Progenitor cell of endocrine pancreas (in vitro differentiated cells): ENCODE data around the gene TACC2. TPM values are rescaled to one million over a fixed set of nuclear protein-coding genes. Genes with fewer than 3 reads are reported as not detected.
A peak's percentile ranks its signal among the peaks of the same experiment; 100 is the strongest.

ENCODE experiments used
- DNase-seq: peaks from one replicate; pipeline ENCODE4 v3.0.0; 2021; ENCODE audit warnings: low spot score; ENCODE audit not compliant: unreplicated experiment
- H3K27ac Mint-ChIP-seq: 2 replicates; pipeline ENCODE4 v1.8.0; 2021; ENCODE audit warnings: mild to moderate bottlenecking, moderate library complexity, mixed read lengths
- H3K27me3 Mint-ChIP-seq: 2 replicates; pipeline ENCODE4 v1.8.0; 2021; ENCODE audit warnings: mixed read lengths
- H3K36me3 Mint-ChIP-seq: 2 replicates; pipeline ENCODE4 v1.8.0; 2022; ENCODE audit warnings: mixed read lengths; ENCODE audit not compliant: insufficient read depth
- H3K4me1 Mint-ChIP-seq: 2 replicates; pipeline ENCODE4 v1.8.0; 2021; ENCODE audit warnings: low read depth, mixed read lengths
- H3K4me3 Mint-ChIP-seq: 2 replicates; pipeline ENCODE4 v1.8.0; 2021; ENCODE audit warnings: low read depth, mild to moderate bottlenecking, moderate library complexity, mixed read lengths
- H3K9me3 Mint-ChIP-seq: 2 replicates; pipeline ENCODE4 v1.8.0; 2021; ENCODE audit warnings: low read depth, mixed read lengths
- total RNA-seq: library from RNA; stranded (reverse); gene quantifications from 2 replicates; pipeline ENCODE4 v1.2.1, GENCODE V29; 2021
- TF ChIP-seq, protein P1 (sequence below): fragments of 200-600 bp; sonication (generic); IDR thresholded peaks from one replicate; pipeline ENCODE4 v1.5.0; 2021; ENCODE audit warnings: antibody characterized with exemption, mild to moderate bottlenecking; ENCODE audit not compliant: unreplicated experiment

Gene TACC2
- total RNA-seq, 1 donor from 2014 or later, result 60.4 TPM

DNA sequence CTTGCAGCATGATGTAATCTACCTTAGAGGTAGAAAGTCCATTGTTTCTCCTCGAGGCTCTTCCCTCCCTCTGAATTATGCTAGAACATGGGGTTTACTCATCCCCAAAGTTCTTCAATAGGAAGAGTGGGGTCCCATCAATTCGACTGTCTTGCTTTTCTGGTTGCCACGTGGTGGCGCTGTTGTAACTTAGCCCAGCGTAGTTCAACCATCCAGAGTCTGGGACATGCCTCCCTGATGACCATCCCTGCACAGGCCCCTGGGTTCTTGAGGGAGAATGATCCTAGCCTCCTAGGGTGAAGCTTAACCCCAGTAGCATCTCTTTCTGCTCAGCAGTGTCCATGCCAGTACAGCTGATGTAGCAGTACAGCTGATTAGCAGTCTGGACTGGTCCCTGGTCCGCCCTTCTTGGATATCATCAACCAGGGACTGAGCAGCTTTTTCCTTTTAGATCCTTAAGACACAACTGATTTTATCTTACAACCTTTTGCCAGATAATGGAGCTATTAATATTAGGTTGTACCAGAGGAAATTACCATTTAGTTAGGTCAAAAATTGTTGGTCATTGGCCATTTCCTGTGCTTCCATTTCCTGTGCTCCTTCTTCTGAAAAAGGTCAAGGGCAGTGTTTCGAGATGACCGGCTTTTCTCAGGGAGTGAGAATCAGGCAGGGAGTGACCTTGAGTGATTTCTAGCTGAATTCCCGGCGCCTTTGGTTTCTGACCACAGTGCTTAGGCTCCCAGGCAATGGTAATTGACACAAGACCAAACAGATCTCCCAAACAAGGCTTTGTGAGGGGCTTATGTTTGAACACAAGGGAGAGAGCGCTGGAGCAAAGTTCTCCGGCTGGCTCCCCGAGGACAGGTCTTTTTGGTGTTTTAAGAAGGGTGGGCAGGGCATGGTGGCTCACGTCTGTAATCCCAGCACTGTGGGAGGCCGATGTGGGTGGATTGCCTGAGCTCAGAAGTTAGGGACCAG is 65.4 kb downstream of the TACC2 start:
- Mint-ChIP-seq H3K36me3 (peaks cover 1% of the 10 kb centered on the region), H3K9me3 (no peaks in the 10 kb centered on the region)

DNA sequence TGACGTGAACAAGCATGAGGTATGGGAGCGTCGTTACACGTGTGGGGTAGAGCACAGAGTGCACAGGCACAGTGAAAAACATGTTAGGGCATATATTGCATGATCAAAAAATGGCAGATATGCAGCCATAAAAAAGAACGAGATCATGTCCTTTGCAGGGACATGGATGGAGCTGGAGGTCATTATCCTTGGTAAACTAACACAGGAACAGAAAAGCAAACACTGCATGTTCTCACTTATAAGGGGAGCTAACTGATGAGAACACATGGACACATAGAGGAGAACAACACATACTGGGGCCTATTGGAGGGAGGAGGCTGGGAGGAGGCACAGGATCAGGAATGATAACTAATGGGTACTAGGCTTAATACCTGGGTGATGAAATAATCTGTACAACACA is 66.3 kb downstream of the TACC2 start:
- H3K9me3 Mint-ChIP-seq, result no peaks in the 10 kb centered on the region
- TF ChIP-seq, protein P1, sequence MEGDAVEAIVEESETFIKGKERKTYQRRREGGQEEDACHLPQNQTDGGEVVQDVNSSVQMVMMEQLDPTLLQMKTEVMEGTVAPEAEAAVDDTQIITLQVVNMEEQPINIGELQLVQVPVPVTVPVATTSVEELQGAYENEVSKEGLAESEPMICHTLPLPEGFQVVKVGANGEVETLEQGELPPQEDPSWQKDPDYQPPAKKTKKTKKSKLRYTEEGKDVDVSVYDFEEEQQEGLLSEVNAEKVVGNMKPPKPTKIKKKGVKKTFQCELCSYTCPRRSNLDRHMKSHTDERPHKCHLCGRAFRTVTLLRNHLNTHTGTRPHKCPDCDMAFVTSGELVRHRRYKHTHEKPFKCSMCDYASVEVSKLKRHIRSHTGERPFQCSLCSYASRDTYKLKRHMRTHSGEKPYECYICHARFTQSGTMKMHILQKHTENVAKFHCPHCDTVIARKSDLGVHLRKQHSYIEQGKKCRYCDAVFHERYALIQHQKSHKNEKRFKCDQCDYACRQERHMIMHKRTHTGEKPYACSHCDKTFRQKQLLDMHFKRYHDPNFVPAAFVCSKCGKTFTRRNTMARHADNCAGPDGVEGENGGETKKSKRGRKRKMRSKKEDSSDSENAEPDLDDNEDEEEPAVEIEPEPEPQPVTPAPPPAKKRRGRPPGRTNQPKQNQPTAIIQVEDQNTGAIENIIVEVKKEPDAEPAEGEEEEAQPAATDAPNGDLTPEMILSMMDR, result no peak

More for the DNA sequence above, 65.4 kb downstream of the TACC2 start:
- Mint-ChIP-seq H3K27ac (peak overlapping the region; percentile 76), H3K27me3 (no peaks in the 10 kb centered on the region), H3K4me1 (peaks cover 7% of the 10 kb centered on the region), H3K4me3 (no peak overlapping the region)
- DNase-seq, result no peak
- TF ChIP-seq, protein P1, result peak; percentile 73

DNA sequence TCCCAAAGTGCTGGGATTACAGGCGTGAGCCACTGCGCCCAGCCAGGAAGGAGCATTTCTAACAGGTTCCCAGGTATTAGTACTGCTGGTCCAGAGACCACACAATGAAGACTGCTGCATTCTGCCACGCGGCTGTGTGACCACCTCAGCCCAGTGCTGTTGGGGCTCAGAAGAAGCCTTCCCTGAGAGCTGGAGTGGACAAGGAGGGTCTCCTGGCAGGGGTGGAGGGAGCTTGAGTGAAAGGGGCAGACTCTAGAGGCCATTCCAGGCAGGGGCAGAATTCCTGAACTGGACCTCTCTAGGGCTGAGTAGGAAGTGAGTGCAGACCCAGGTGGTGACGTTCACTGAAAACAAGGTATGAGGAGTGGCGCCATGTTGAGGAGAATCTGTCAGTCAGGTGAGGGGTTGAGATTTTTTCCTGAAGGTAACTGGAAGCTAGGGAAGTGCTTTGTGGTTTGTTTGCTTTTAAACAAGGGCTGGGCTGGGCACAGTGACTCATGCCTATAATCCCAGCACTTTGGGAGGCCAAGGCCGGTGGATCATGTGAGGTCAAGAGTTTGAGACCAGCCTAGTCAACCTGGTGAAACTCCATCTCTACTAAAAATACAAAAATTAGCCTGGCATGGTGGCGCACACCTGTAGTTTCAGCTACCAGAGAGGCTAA is 67.6 kb downstream of the TACC2 start:
- H3K4me3 Mint-ChIP-seq, result no peak overlapping the region
- DNase-seq, result no peak
- TF ChIP-seq, protein P1, result no peak
- no peaks in the 10 kb centered on the region for H3K27me3 Mint-ChIP-seq
- peaks cover 1% of the 10 kb centered on the region for H3K36me3 Mint-ChIP-seq
- H3K4me1 Mint-ChIP-seq, result peaks cover 9% of the 10 kb centered on the region
- no peaks in the 10 kb centered on the region for H3K9me3 Mint-ChIP-seq
- H3K27ac Mint-ChIP-seq, result no peak overlapping the region

More for the DNA sequence above, 66.3 kb downstream of the TACC2 start:
- Mint-ChIP-seq H3K27me3 (no peaks in the 10 kb centered on the region), H3K27ac (no peak overlapping the region), H3K4me1 (peaks cover 9% of the 10 kb centered on the region), H3K36me3 (peaks cover 1% of the 10 kb centered on the region), H3K4me3 (no peak overlapping the region)
- no peak for DNase-seq

- TF ChIP-seq, protein P1, result no peak
- no peak for DNase-seq
- peaks cover 14% of the 10 kb centered on the region for H3K4me1 Mint-ChIP-seq
- H3K27ac Mint-ChIP-seq, result no peak overlapping the region
- no peaks in the 10 kb centered on the region for H3K36me3 Mint-ChIP-seq
- H3K27me3 Mint-ChIP-seq, result no peaks in the 10 kb centered on the region
- H3K9me3 Mint-ChIP-seq, result no peaks in the 10 kb centered on the region
- H3K4me3 Mint-ChIP-seq, result no peak overlapping the region
Observed at GRCh38 chr10:122057841-122058413, 69.0 kb downstream of the TACC2 start.

GRCh38 chr10:122060250-122060649 is 71.3 kb downstream of the TACC2 start:
- TF ChIP-seq, protein P1, result no peak
- no peak overlapping the region for H3K4me3 Mint-ChIP-seq
- no peaks in the 10 kb centered on the region for H3K9me3 Mint-ChIP-seq
- H3K4me1 Mint-ChIP-seq, result peaks cover 18% of the 10 kb centered on the region
- H3K27ac Mint-ChIP-seq, result peak overlapping the region; percentile 33
- no peaks in the 10 kb centered on the region for H3K27me3 Mint-ChIP-seq
- DNase-seq, result no peak
- H3K36me3 Mint-ChIP-seq, result no peaks in the 10 kb centered on the region
